HG03045 (cell line): Measurements from ENCODE around the gene ARF3.
A peak's percentile ranks its signal among the peaks of the same experiment; 100 is the strongest.
"Not testable (repeated sequence)": the region's sequence is repeated elsewhere in the genome, so short reads cannot be mapped to it uniquely, and the experiment has no call there.

Experiments used
- ATAC-seq: cut with Tn5 transposase; IDR thresholded peaks from one replicate; pipeline ENCODE4 v1.9.1; 2021; ENCODE audit warnings: mild to moderate bottlenecking, moderate library complexity; ENCODE audit not compliant: unreplicated experiment

Gene ARF3

DNA sequence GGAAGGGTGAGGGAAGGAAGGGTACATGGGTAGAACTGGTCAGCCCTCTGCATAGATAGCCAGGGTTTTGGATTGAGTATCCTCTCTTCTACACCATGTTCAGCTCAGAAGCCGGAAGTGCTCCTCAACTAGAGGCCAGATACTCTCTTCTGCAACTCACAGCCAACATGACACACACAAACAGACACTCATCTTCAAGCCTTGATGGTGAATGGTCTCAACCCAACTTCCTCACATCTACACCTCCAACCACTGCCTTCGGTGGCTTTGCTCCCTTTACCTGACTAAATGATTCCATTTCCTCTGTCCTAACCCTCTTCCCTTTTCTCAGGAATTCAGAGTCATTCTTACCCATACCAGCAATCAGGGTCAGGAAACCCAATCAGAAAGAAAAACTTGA is 24.4 kb downstream of the ARF3 start:
- no peak for ATAC-seq

DNA sequence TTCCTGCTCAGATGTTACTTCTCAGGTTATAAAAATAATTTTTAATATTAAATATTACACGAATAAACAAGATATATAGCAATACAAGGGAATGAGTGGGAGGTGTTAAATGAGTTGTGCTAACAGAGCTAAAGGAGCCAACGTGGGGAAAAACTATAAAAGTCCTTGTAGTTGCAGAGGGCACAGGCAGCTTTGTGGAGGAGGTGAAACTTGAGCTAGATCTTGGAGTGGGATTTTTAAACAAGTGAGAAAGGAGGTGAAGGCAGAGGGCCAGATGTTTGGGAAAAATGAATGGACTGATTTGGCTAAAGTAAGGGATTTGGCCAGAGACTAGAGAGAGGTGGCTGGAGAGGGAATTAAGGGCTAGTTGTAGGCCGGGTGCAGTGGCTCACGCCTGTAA is 26.8 kb downstream of the ARF3 start:
- no peak for ATAC-seq

DNA sequence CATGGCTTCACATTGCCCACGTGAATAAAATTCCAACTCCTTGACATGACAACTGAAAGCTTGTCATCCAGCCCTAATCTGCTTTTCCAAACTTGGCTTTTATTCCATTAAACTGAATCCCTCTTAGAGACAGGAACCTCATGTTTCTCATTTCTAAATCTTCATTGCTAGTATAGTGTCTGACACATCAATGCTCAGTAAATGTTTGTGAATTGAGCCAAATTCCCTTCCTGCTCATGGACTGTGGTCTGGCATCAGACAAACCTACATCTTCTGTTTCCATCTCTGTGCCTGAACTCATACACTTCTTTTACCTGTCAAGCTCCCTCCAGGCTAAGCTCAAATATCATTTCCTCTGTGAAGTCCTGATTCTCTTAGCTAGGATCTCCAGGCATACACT is 27.7 kb downstream of the ARF3 start:
- ATAC-seq = no peak

DNA sequence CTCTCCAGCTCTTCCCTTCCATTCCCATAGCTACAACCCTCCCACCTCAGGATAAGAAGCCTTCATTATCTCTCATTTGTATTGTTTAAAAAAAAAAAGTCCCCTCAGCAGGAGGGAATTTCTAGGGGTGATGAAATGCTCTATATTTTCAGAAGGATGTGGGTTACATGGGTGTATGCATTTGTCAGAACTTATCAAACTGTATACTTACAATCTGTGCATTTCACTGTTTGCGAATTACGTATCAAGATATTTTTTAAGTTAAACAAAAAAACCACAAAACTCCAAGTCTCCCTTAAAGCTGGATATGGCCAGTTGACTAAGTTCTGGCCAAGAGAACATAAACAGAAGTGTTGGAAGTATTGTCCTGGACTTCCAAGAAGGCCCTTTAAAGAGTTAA is 30.0 kb downstream of the ARF3 start:
- no peak for ATAC-seq

DNA sequence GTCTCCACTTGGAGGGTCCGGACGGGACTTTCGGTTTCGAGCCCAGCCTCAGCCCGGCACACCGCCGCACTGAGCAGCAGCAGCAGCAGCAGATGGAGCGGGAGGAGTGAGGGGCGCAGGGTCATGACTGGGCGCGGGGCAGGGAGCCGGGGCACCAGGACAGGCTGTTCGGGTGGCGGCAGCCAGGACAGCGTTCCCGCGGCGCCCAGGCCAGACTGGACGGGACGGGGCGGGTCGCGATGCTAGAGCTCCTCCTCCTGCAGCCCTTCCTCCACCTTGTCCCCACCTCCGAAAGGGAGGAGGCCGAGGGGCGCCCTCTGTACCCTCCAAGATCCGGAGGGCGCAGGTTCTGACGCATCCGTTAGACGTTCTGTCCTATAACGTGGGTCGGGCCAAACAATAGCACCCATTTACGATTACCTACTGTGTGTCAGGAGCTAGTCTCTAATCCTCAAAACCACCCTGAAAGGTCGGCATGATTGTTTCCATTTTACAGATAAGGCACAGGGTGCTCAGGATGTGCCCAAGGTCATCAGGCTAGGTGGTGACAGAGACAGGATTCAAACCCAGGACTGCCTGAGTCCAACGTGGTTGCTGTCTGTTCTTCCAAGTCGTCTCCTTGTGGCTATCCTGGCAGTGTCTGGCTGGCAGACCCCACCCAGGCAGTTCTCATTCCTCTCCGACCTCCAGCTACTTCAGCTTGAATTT is 31.8 kb downstream of the ARF3 start, which contains the start of gene FKBP11:
Gene FKBP11, minus strand, starts transcription at position 189 of the 708 bp plus-strand sequence. Its CDS starts 64 bp downstream, at position 125.
- peak; percentile 73 for ATAC-seq

DNA sequence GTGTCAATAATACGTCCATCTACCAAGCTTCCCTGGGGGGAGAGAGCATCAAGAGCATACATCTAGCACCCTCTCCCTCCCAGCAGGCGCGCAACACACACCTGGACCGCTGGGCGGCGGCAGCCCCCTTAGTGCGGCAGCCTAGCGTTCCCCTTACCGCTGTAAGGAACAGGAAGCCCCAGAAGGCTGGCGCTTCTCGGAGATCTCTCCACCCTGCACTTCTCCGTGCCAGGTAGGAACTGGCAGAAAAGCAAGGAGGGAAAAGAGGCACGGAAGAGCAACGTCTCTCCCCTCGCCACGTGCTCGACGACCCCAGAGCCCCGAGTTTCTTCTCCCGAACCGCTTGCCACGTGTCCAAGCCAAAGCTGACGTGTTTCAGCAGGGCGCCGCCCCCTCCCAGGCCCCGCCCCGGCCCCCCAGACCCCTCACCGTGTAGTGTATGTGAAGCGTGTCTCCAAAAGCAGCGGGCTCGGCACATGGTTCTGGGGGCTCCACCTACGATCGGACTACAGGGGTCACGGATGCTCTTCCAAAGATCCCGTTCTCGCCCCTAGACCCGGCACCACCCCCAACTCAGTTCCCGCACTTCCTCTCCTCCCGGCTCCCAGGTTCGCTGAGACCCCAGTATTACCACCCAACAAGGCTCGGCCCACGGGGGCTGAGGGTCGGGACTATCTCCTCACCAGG is 32.5 kb downstream of the ARF3 start:
- peak; percentile 54 for ATAC-seq

DNA sequence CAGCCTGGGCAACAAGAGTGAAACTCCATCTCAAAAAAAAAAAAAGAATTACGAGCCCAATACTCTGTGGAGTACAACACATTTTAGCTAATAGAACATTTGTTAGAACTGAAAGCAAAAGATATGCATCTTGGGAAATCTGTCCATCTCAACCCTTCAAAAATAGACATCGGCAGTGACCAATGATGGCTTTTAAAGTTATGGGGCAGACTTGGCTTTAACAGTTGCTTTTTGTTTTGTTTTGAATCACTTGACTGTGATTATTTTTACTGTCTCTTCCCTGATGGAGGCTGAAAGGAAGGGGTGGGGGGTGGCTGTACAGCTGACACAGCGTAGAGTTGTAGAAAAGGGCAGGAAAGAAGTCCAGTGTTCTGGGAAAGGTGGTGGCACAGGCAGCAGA is 34.2 kb downstream of the ARF3 start:
- no peak for ATAC-seq

DNA sequence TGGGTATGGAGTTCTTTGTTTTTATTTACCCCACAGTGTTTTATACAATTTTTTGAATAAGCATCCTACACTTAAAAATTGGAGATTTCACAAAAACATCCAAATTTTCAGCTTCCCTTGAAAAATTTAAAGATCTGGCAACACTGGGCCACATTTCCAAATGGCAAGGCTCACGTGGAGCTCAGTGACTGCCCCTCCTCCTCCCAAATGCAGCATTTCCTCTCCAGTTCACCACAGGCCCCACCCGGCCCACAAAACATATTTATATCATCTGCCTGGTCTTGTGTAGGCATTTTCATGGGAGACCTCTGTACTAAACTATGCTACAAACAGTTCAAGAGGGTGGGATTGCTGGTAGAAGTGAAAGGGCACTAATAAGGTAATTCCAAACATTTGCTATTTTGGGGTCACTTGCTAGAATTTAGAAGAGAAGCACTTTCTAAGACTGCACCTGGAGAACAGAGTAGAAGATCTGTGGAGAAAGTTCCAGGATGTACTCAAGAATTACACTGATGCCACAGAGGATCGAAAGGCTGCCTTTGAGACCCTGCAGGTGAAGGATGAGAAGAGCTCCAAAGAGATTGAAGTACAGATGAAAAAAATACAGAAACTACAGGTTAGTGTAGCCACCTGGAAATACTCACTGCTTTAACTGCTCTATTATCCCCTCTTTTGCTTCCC is 39.3 kb downstream of the ARF3 start:
- ATAC-seq = no peak

DNA sequence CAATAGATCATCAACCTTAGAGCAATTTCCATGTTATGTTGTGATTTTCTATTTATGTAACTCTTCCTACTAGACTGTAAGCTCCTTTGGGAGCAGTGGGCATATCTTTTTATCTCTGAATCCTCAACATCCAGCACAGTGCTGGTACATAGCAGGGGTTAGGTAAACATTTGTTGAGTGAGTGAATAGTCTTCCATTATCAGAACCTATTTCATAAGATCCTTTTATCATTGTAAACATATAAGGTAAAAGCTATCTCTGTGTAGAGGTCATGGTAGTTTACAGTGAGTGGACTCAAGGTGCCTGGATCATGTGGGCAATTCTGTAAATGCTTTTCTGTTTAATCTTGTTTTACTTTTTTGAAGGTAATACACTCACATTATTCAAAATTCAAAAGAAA is 47.1 kb downstream of the ARF3 start:
- ATAC-seq = no peak

DNA sequence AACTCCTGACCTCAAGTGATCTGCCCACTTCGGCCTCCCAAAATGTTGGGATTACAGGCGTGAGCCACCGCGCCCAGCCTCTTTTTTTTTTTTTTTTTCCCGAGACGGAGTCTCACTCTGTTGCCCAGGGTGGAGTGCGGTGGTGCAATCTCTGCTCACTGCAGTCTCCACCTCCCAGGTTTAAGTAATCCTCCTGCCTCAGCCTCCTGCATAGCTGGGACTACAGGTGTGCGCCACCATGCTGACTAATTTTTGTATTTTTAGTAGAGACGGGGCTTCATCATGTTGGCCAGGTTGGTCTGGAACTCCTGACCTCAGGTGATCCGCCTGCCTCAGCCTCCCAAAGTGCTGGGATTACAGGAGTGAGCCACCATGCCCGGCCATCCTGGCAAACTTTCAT is 47.6 kb downstream of the ARF3 start:
- ATAC-seq = not testable (repeated sequence)

DNA sequence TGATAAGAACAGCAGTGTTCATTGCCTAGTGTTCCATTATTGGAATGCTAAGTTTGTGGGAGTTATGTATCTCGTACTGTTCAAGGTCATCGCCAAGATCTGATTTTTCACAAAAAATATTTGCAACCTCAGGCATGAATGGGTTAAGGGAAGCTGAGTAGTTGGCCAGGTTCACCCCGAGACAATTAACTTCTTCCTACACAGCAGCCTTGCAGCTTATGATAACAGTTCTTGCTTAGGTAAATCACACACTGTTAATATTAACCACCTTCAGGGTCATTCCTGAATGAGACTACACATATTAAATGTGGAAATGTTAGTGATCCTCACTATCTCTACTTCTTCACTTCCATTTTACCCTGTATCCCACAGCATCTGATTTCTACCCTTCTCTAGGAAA is 50.0 kb downstream of the ARF3 start:
- ATAC-seq = no peak

DNA sequence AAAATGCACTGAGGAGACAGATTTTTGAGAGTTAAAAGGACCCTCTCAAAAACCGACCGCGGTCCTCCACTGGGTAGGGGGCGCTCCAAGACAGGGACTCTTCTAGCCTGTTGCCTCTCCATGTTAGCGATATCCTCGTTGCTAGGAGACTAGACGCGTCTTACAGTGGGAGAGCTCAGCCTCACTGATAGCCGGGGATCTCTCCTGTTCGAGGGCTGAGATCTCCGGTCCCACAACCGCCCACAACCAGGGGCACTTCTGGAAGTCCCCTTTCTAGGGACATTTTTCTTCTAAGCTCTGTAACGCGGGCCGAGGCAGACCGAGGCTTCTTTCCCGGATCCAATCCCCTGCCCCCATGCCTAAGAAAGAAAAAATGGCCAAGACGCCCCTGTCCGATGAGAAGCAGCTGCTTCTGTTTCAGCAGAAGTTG is 53.3 kb downstream of the ARF3 start:
- peak; percentile 76 for ATAC-seq

DNA sequence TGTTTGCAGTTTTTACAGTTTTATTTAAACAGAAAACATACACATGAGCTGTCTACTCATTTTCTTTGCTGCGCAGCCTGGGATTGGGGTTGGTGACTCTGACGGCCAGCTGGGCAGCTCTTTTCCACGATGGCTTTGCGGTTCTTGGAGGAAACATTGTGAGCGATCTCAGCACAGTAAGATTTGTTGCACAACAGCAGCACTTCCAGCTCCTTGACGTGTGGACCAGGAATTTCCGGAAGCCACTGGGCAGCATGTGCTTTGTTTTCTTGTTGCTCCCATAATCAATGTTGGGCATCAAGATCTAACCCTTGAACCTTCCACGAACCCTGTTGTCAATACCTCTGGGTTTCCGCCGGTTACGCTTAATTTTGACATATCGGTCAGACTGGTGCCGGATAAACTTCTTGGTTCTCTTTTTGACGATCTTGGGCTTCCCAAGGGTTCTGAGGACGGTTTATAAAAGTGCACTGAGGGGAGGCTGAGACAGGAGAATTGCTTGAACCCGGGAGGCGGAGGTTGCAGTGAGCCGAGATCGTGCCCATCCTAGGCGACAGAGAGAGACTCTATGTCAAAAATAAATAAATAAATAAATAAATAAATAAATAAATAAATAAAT is 53.8 kb downstream of the ARF3 start:
- ATAC-seq = no peak

DNA sequence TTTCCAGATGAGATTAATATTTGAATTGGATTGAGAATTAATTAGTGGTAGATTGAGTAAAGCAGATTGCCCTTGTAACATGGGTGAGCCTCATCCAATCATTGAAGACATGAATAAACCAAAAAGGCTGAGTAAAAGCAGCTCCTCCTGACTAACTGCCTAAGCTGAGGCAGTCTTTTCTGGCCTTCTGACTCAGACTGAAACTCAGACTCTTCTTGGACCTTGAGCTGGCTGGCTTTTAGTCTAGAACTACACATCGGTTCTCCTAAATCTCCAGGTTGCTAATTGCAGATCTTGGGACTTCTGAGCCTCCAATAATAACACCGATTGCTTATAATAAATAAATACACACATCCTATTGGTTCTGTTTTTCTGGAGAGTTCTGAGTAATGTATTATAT is 56.0 kb downstream of the ARF3 start:
- no peak for ATAC-seq

DNA sequence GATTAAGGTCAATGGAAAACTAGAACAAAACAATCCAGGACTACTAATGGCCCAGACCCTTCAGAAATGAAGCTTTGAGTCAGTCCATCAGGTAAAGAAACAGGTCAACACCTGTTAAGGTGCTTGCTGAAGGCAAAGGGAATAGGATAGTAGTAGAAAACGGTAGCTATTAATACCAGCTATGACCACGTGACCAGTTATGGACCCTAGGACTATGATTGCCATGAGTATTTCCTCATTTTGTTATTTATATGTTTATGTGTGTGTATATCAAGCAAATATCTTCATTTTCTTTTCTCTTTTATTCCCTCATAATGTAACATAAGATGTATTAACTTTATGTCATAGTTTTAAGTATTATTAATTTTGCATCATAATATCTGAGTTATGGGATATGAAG is 57.6 kb downstream of the ARF3 start:
- no peak for ATAC-seq

DNA sequence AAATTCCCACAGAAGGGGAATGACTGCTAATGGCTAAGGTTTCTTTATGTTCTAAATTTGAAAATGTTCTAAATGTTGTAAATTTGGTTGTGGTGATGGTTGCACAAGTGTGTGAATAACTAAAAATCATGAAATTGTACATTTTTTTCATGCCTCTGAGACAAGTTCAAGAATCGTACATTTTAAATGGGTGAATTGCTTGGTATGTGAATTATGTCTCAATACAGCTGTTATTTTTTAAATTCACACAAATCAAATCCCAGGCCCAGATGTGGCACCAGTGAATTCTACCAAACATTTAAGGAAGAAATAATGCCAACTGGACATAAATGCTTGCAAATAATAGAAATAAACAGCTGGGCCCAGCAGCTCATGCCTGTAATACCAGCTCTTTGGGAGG is 63.0 kb downstream of the ARF3 start:
- no peak for ATAC-seq

DNA sequence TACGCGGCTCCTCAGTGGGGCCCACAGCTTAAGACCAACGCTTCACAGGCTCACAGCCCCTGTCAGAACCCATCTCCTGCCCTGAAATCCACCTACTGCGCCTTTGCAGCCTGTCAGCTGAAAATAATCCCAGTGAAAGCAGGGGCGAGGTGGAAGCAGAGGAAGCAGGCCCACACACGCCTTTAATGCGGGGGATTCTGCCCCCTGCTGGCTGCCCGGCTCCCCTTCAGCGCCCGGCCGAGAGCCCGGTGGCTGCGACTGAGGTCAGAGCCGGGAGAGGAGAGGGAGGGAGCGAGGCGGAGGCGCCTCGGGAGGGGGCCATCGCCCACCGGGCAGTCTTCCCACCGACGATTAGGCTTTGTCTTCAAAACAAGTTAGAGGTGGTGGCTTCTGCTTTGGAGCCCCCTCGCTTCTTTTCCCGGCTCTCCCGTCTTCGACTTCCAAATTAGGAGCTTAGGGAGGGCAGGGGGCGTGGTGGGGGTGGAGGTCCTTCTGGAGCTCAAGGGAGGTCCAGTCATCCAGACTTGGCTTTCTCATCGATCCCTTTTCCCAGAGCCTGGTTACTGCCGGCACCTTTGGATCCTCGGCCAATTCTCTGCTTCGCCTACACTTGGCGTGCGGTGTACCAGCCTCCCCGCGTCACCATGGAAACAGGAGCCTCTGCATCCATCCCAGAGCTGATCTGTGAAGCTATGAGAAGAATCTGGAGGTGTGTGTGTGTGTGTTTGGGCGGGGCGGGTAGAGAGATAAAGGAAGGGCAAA is 66.4 kb downstream of the ARF3 start:
- peak; percentile 72 for ATAC-seq

DNA sequence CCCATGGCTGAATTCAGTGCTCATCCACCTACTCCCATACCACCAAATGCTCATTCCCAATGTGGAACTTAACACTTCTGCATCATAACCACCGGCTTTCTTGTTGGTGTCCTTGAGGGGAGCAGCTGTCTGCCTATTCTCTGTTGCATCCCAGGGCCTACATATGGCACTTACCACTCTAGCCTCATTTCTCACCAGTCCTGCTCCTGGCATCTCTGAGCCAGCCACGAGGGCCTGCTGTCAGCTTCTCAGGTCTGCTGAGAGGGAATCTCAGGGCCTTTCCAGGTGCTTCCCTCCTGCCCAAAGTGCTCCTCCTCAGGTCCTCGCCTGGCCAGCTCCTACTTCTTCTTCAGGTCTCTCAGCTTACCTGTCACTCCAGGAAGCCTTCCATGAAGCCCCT is 67.6 kb downstream of the ARF3 start:
- ATAC-seq = no peak
